CD4-positive, alpha-beta T cell (primary cell): Measurements from ENCODE around the gene LAIR1. TPM values are rescaled to one million over a fixed set of nuclear protein-coding genes. Genes with fewer than 3 reads are reported as not detected.
"Not testable (repeated sequence)": the region's sequence is repeated elsewhere in the genome, so short reads cannot be mapped to it uniquely, and the experiment has no call there.

Experiments
- ATAC-seq: fragments of 200-7000 bp; cut with Tn5 transposase; one replicate; pipeline ENCODE4 v1.10.0; 2022; ENCODE audit warnings: mild to moderate bottlenecking; ENCODE audit not compliant: poor library complexity
- CTCF ChIA-PET: fragments of 350-600 bp; sonication (Branson Sonifier 250); formaldehyde crosslinking; loops from one replicate; lab custom pipeline; 2021; ENCODE audit warnings: antibody characterized with exemption, inconsistent platforms; lab: Charles Lee
- POLR2A ChIA-PET: fragments of 350-600 bp; sonication (Branson Sonifier 250); formaldehyde crosslinking; loops from one replicate; lab custom pipeline; 2021; ENCODE audit warnings: antibody characterized with exemption, inconsistent platforms; lab: Charles Lee
- DNase-seq, 14 experiments: peaks; one replicate each; pipeline ENCODE4 v3.0.0-alpha.2; 2013 to 2020; ENCODE audit warnings: mixed read lengths in 2 of 14
- H3K27ac ChIP-seq, 2 donors: one replicate each; pipeline versions ENCODE4 v1.5.1 to v1.7.0; 2013; ENCODE audit warnings: low read length in 2 of 2, low read depth in 1 of 2, mild to moderate bottlenecking in 1 of 2
- H3K27me3 ChIP-seq, 2 experiments: 1 replicate in 1 of 2; 2 replicates in 1 of 2; pipeline versions ENCODE4 v1.6.1 to v1.7.0; 2013; ENCODE audit warnings: low read length in 2 of 2, control low read depth in 1 of 2, mild to moderate bottlenecking in 1 of 2, moderate library complexity in 1 of 2; ENCODE audit not compliant: insufficient read depth in 2 of 2, control insufficient read depth in 1 of 2
- H3K36me3 ChIP-seq: one replicate; pipeline ENCODE4 v1.6.1; 2013; ENCODE audit warnings: low read length, control low read depth; ENCODE audit not compliant: insufficient read depth
- H3K4me1 ChIP-seq: one replicate; pipeline ENCODE4 v1.6.1; 2013; ENCODE audit warnings: low read length, control low read depth; ENCODE audit not compliant: insufficient read depth
- H3K4me3 ChIP-seq: one replicate; pipeline ENCODE4 v1.5.1; 2013; ENCODE audit warnings: mild to moderate bottlenecking, low read length, moderate library complexity
- H3K9me3 ChIP-seq, 2 experiments: 1 replicate in 1 of 2; 2 replicates in 1 of 2; pipeline versions ENCODE4 v1.6.1 to v1.7.0; 2013; ENCODE audit warnings: low read length in 2 of 2, mild to moderate bottlenecking in 2 of 2, control low read depth in 1 of 2, moderate library complexity in 1 of 2; ENCODE audit not compliant: control insufficient read depth in 1 of 2, insufficient read depth in 1 of 2
- H3K27ac Mint-ChIP-seq: one replicate; pipeline ENCODE4 v1.8.0; 2020; ENCODE audit warnings: mixed read lengths
- H3K27me3 Mint-ChIP-seq: one replicate; pipeline ENCODE4 v1.8.0; 2021; ENCODE audit warnings: mixed read lengths
- H3K36me3 Mint-ChIP-seq: one replicate; pipeline ENCODE4 v1.8.0; 2021; ENCODE audit warnings: low read depth, mixed read lengths
- H3K4me1 Mint-ChIP-seq: one replicate; pipeline ENCODE4 v1.8.0; 2021; ENCODE audit warnings: low read depth, mixed read lengths
- H3K4me3 Mint-ChIP-seq: one replicate; pipeline ENCODE4 v1.8.0; 2020; ENCODE audit warnings: mild to moderate bottlenecking, mixed read lengths
- H3K9me3 Mint-ChIP-seq: one replicate; pipeline ENCODE4 v1.8.0; 2020; ENCODE audit warnings: mixed read lengths
- CTCF ChIP-seq: fragments of 200-600 bp; IDR thresholded peaks from one replicate; pipeline ENCODE4 v1.8.0; 2022; ENCODE audit warnings: antibody characterized with exemption, mild to moderate bottlenecking
- intact Hi-C, 2 experiments: fragments of 100-400 bp; cut with DNase I in 1 of 2; cut with micrococcal nuclease in 1 of 2; formaldehyde crosslinking; loops; one replicate each; pipeline versions ENCODE4 v1.15.1 to v1.9.0; 2023 to 2025; cut with DNase I, micrococcal nuclease
- total RNA-seq, 174 experiments: library from RNA in 2 of 174; stranded (reverse) in 2 of 174; gene quantifications; one replicate each; pipeline ENCODE4 v1.2.3 and lab custom pipeline; 2021 to 2026

The LAIR1 gene
- total RNA-seq, 2 experiments from 2014 or later: 12.3 to 14.4 TPM

- Histone ChIP-seq H3K9me3 (no peaks in the 10 kb centered on the region), H3K4me1 (peaks cover 4% of the 10 kb centered on the region), H3K27ac (no peak overlapping the region), H3K27me3 (no peaks in the 10 kb centered on the region), H3K36me3 (no peaks in the 10 kb centered on the region), H3K4me3 (no peak overlapping the region)
- no peak for TF ChIP-seq CTCF
- H3K4me3 Mint-ChIP-seq: no peak overlapping the region
- DNase-seq: no peak
- no peaks in the 10 kb centered on the region for H3K27me3 Mint-ChIP-seq
- no peak for ATAC-seq
- no peaks in the 10 kb centered on the region for H3K36me3 Mint-ChIP-seq
- H3K27ac Mint-ChIP-seq: no peak overlapping the region
- intact Hi-C loops: no loop called here
- H3K4me1 Mint-ChIP-seq: peaks cover 5% of the 10 kb centered on the region
- CTCF ChIA-PET: no interaction called here
- H3K9me3 Mint-ChIP-seq: no peaks in the 10 kb centered on the region
- POLR2A ChIA-PET: no interaction called here
These were observed 32.6 kb downstream of the LAIR1 start for GRCh38 chr19:54332149-54332548.

GRCh38 chr19:54331626-54332025, 33.1 kb downstream of the LAIR1 start:
- Mint-ChIP-seq H3K27ac (no peak overlapping the region), H3K27me3 (no peaks in the 10 kb centered on the region), H3K4me1 (peaks cover 9% of the 10 kb centered on the region), H3K36me3 (no peaks in the 10 kb centered on the region), H3K4me3 (no peak overlapping the region), H3K9me3 (no peaks in the 10 kb centered on the region)
- intact Hi-C loops: no loop called here
- Histone ChIP-seq H3K9me3 (no peaks in the 10 kb centered on the region), H3K27ac (no peak overlapping the region), H3K27me3 (no peaks in the 10 kb centered on the region), H3K4me1 (peaks cover 7% of the 10 kb centered on the region), H3K36me3 (no peaks in the 10 kb centered on the region), H3K4me3 (no peak overlapping the region)
- TF ChIP-seq CTCF: no peak
- POLR2A ChIA-PET: no interaction called here
- DNase-seq: no peak
- no peak for ATAC-seq
- CTCF ChIA-PET: no interaction called here

- no peak overlapping the region for H3K4me3 ChIP-seq
- intact Hi-C loops: no loop called here
- ATAC-seq (no peak), DNase-seq (no peak)
- Mint-ChIP-seq H3K4me3 (no peak overlapping the region), H3K36me3 (no peaks in the 10 kb centered on the region), H3K9me3 (no peaks in the 10 kb centered on the region), H3K27me3 (peaks cover 5% of the 10 kb centered on the region), H3K27ac (no peak overlapping the region), H3K4me1 (peaks cover 14% of the 10 kb centered on the region)
- H3K27ac ChIP-seq: no peak overlapping the region
- ChIA-PET CTCF (no interaction called here), POLR2A (no interaction called here)
- peaks cover 12% of the 10 kb centered on the region for H3K4me1 ChIP-seq
- no peaks in the 10 kb centered on the region for H3K27me3 ChIP-seq
- no peaks in the 10 kb centered on the region for H3K36me3 ChIP-seq
- no peaks in the 10 kb centered on the region for H3K9me3 ChIP-seq
- no peak for TF ChIP-seq CTCF
These were observed 35.1 kb downstream of the LAIR1 start for GRCh38 chr19:54329476-54330165.

GRCh38 chr19:54328781-54329180, 36.0 kb downstream of the LAIR1 start:
- H3K36me3 Mint-ChIP-seq, H3K4me3 Mint-ChIP-seq, CTCF ChIA-PET, H3K27me3 Mint-ChIP-seq, POLR2A ChIA-PET, DNase-seq, H3K27me3 ChIP-seq, intact Hi-C loops, H3K27ac ChIP-seq, ATAC-seq, H3K36me3 ChIP-seq, H3K27ac Mint-ChIP-seq, H3K9me3 ChIP-seq, H3K4me3 ChIP-seq, H3K9me3 Mint-ChIP-seq: not testable (repeated sequence)
- peaks cover 14% of the 10 kb centered on the region for H3K4me1 Mint-ChIP-seq
- H3K4me1 ChIP-seq: peaks cover 12% of the 10 kb centered on the region
